ENCODE results near the gene FBXO10. TPM values are rescaled to one million over a fixed set of nuclear protein-coding genes. Genes with fewer than 3 reads are reported as not detected.

The FBXO10 gene
- total and polyA plus RNA-seq, 10 of the 15 experiments (the other 5 are each of a cell fraction or from before 2014, with no cell fraction given), result 1.6 to 17.2 (median 9.6) TPM

GRCh38 chr9:37541465-37541864 is 34.7 kb downstream of the FBXO10 start:
- H3K36me3 ChIP-seq (ENCODE audit: control insufficient read depth in 2 of 2, insufficient read depth in 2 of 2, low read length in 1 of 2), result peaks cover under 1 to 5% of the 10 kb centered on the region in 2 experiments
- ChIA-PET RAD21 (ENCODE audit: unreplicated experiment) (no interaction called here), CTCF (no interaction called here), SMC1A (ENCODE audit: uncharacterized antibody, unreplicated experiment) (interaction anchor here (1.0 kb wide), 1 partner anchor 47 kb away, joined by 3 read pairs; no protein-coding TSS in a partner anchor), POLR2A (no interaction called here)
- no peak overlapping the region for H3K27ac ChIP-seq (ENCODE audit: control insufficient read depth, insufficient read depth)
- H4K20me1 ChIP-seq (ENCODE audit: control insufficient read depth, insufficient read depth), result no peaks in the 10 kb centered on the region
- H3K4me2 ChIP-seq (ENCODE audit: control insufficient read depth, insufficient read depth), result no peak overlapping the region
- WGBS (ENCODE audit: insufficient coverage, insufficient replicate concordance, low lambda C conversion rate, missing lambda C conversion rate), result 99% methylated on average over 8 of the region's 8 CpGs
- H3K4me1 ChIP-seq (ENCODE audit: control insufficient read depth, insufficient read depth, low read length), result no peaks in the 10 kb centered on the region
- no peak for DNase-seq (ENCODE audit: low read depth, low spot score)
- no peak overlapping the region for H2AFZ ChIP-seq (ENCODE audit: control insufficient read depth, low read depth, low read length)
- no peaks in the 10 kb centered on the region for H3K79me2 ChIP-seq (ENCODE audit: control insufficient read depth, insufficient read depth, low read length)
- no peaks in the 10 kb centered on the region for H3K27me3 ChIP-seq (replicated peaks in 1 of 2; ENCODE audit: control insufficient read depth in 2 of 2, insufficient read depth in 2 of 2, low read length in 1 of 2)
- no TSS peak for BruUV-seq (replicated peaks)
- FAIRE-seq, result no peak
- intact Hi-C loops (cut with micrococcal nuclease; ENCODE audit: unreplicated experiment), result no loop called here
- no peaks in the 10 kb centered on the region for H3K9me3 ChIP-seq (replicated peaks; ENCODE audit: control insufficient read depth, insufficient read depth, low read length)
- no peak overlapping the region for H3K4me3 ChIP-seq
- ATAC-seq, result no peak
- no peak overlapping the region for H3K9ac ChIP-seq (ENCODE audit: control insufficient read depth, insufficient read depth, low read length)
- in situ Hi-C loops (cut with MboI), result no loop called here
- no peak for TF ChIP-seq PRDM15 (CRISPR knock-in tag; IDR thresholded peaks at IDR 0.05)
- no peak for TF ChIP-seq SMARCA5 (IDR thresholded peaks at IDR 0.05)
- no peak for TF ChIP-seq STAT1 (conservative IDR thresholded peaks at IDR 0.05)
- no peak for TF ChIP-seq EGR1 (IDR thresholded peaks at IDR 0.05; ENCODE audit: borderline replicate concordance in 1 of 2, low read depth in 2 of 2, low read length in 2 of 2)
- TF ChIP-seq BCLAF1 (IDR thresholded peaks at IDR 0.05), result no peak
- TF ChIP-seq ETV6 (conservative IDR thresholded peaks at IDR 0.05 in 1 of 2, IDR thresholded peaks at IDR 0.05 in 1 of 2; ENCODE audit: borderline replicate concordance in 1 of 2, low read depth in 1 of 2), result no peak
- TF ChIP-seq HDAC6 (IDR thresholded peaks at IDR 0.05; ENCODE audit: unreplicated experiment), result no peak
- no peak for TF ChIP-seq BCL11A (IDR thresholded peaks at IDR 0.05; ENCODE audit: low read depth, low read length)
- TF ChIP-seq SPI1 (IDR thresholded peaks at IDR 0.05; ENCODE audit: borderline replicate concordance, insufficient read depth, low read depth, low read length), result no peak
- no peak for TF ChIP-seq ZSCAN29 (IDR thresholded peaks at IDR 0.05)
- TF ChIP-seq SUPT20H (IDR thresholded peaks at IDR 0.05; ENCODE audit: borderline replicate concordance, control insufficient read depth, low read depth, low read length), result no peak
- TF ChIP-seq USF2 (IDR thresholded peaks at IDR 0.05; ENCODE audit: borderline replicate concordance, low read depth, low read length), result no peak
- TF ChIP-seq NKRF (conservative IDR thresholded peaks at IDR 0.05), result no peak
- TF ChIP-seq TBL1XR1 (IDR thresholded peaks at IDR 0.05; ENCODE audit: low read depth, low read length), result no peak
